SH-SY5Y (cell line): ENCODE measurements around the gene HCN2.

ENCODE experiments used
- GATA2 ChIP-seq: IDR thresholded peaks from 2 replicates; pipeline ENCODE4 v1.6.1; 2011; ENCODE audit warnings: mild to moderate bottlenecking, low read depth, low read length
- GATA3 ChIP-seq: IDR thresholded peaks from 2 replicates; pipeline ENCODE4 v1.6.1; 2011; ENCODE audit warnings: low read depth, mild to moderate bottlenecking, low read length, moderate library complexity

GRCh38 chr19:628168-628567 lies 38.5 kb downstream of the HCN2 start:
- TF ChIP-seq GATA3 (no peak), GATA2 (no peak)
